Fibroblast of lung (primary cell): ENCODE results near the gene SVBP.

Experiments used
- EZH2 ChIP-seq: IDR thresholded peaks from 2 replicates; pipeline ENCODE4 v1.5.1; 2012; ENCODE audit warnings: low read length, control low read depth, mild to moderate bottlenecking; ENCODE audit errors: missing control alignments
- TF ChIP-seq, protein P1 (sequence below), 2 donors: IDR thresholded peaks in 1 of 2; conservative IDR thresholded peaks in 1 of 2; 1 replicate in 1 of 2; 2 replicates in 1 of 2; pipeline ENCODE4 v1.5.1; 2011 to 2012; ENCODE audit warnings: low read length in 2 of 2, control low read depth in 1 of 2, inconsistent platforms in 1 of 2, low read depth in 1 of 2, mild to moderate bottlenecking in 1 of 2

DNA sequence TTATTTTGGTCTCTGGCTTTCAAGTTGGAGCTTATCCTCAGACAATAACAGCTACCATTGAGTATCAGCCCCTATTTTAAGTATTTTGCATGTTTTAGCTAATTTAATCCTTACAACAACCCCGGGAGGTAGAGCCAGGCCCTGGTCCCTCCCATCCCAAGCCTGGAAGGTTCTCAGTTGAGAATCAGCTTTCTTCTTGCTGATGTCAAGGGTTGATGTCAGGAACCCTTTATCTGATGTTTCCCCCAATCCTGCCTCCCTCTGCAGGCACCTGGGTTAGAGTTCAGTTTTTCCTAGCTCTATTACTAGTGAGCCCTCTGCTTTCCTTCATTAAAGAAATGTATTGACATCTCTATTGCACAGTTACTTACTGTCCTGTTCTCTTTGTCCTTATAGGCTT is 3.6 kb upstream of the SVBP start:
- TF ChIP-seq, protein P1, sequence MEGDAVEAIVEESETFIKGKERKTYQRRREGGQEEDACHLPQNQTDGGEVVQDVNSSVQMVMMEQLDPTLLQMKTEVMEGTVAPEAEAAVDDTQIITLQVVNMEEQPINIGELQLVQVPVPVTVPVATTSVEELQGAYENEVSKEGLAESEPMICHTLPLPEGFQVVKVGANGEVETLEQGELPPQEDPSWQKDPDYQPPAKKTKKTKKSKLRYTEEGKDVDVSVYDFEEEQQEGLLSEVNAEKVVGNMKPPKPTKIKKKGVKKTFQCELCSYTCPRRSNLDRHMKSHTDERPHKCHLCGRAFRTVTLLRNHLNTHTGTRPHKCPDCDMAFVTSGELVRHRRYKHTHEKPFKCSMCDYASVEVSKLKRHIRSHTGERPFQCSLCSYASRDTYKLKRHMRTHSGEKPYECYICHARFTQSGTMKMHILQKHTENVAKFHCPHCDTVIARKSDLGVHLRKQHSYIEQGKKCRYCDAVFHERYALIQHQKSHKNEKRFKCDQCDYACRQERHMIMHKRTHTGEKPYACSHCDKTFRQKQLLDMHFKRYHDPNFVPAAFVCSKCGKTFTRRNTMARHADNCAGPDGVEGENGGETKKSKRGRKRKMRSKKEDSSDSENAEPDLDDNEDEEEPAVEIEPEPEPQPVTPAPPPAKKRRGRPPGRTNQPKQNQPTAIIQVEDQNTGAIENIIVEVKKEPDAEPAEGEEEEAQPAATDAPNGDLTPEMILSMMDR (conservative IDR thresholded peaks at IDR 0.05 in 1 of 2, IDR thresholded peaks at IDR 0.05 in 1 of 2; ENCODE audit: low read depth in 1 of 2, low read length in 2 of 2), result no peak
- TF ChIP-seq EZH2, result no peak
